NCI-H524 treated with DMSO at 0.1 percent for 48 hours (cell line): ENCODE data around the gene CFAP58.

Experiments used
- DNase-seq: peaks from one replicate; lab custom pipeline; 2025; lab: John Stamatoyannopoulos, UW

Gene CFAP58

GRCh38 chr10:104334965-104335650 is 18.5 kb upstream of the CFAP58 start:
- peak; percentile 12 for DNase-seq

DNA sequence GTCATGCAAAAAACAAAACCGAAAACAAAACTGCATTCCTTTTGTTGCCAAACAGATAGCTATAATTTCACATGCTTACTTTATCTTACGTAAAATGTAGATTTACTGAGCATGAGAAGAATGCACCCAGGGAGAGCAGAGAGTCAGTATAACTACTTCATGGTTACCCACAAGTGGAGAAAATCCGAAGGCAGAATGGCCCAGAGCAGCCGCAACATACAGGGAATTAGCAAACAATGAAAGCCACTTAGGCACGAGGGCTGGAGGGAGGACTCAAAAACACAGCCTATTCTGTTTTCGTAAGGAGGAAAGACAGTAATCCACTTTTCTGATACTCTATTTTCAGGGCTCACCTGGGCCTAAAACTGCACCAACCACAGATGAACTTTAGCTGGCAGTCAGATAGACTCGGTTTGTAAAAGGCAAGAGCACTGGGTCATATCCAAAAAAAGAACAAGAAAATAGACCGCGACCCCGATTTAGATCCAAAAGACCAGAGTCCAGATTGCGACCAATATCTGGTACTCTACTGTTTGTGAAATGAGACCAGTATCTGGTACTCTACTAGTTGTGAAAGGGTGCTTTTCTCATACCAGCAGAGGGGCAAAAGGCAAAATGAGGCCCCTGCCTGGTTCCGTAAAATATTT is 16.7 kb upstream of the CFAP58 start:
- no peak for DNase-seq

DNA sequence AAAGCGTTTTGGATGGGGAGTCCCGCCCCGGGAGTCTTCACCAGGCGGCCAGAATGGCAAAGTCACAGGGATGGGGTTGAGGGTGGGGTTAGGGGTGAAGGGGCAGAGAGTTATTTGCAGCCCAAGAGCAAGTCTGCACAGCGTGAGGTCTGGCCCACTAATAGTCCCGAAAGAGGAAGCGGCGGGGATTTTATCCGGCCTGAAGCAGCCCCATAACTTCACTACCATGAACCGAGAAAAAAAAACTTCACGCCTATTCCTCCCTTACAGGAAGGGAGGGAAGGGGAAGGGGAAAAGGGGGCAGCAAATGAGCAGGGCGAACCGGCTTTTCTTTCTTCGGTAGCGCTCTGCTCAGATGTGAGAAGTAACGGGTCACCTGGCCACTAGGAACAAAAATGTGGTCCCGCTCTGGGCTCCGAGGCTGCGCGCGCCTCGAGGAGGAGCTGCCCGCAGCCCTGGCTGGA is 16.1 kb upstream of the CFAP58 start:
- DNase-seq = no peak

GRCh38 chr10:104337985-104338735 is 15.5 kb upstream of the CFAP58 start, which contains the start of gene ITPRIP:
TSS of gene ITPRIP (minus strand) at chr10:104338465. CDS start at chr10:104316051, 22,414 bp downstream.
- DNase-seq = no peak

DNA sequence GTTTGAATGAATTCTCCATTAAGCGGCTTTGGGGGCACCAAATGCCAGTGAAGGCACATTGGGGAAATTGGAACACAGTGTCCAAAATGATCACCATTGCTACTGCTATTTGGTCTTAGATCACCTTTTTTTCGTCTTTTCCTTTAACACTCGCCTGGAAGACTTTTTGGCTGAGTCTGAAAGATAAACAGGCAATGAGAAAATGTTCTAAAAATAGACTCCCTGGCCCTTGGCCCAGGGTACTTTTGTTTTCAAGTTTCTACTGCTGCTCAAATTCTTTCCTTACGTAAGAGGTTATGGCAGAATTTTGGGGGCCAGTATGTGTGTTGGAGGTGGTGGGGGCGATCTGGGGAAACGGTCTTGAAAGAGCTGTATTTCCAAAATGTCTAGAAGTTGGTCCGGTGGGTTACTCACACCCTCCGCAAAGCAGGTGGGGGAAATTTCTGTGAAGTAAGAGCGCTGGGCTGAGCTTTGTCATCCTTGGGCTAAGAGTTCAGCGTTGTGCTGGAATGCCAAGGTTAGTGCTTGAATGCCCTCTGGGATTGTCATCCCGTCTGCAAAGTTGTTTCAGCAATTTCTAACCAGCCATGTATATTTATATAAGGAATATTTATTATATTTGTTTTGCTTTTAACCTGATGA is 14.0 kb upstream of the CFAP58 start:
- DNase-seq = no peak

GRCh38 chr10:104340111-104340526 is 13.5 kb upstream of the CFAP58 start:
- no peak for DNase-seq

GRCh38 chr10:104340641-104341040 is 13.0 kb upstream of the CFAP58 start:
- no peak for DNase-seq

GRCh38 chr10:104342941-104343411 is 10.7 kb upstream of the CFAP58 start:
- DNase-seq = peak; percentile 0

DNA sequence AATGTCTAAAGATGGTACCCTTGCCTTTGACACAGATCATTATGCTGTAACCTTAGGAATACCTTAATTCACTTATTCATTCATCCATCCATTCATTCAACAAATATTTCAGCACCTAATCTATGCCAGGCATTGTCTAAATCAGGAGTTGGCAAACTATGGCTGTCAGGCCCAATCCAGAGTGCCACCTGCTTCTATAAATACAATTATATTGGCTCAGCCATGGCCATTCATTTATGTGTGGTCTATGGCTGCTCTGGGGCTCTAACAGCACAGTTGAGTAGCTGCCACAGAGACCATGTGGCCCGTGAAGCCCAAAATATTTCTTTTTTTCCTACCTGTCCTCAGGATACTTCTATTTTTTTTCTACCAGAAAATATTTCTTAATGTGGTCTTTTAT is 9.4 kb upstream of the CFAP58 start:
- DNase-seq = no peak

DNA sequence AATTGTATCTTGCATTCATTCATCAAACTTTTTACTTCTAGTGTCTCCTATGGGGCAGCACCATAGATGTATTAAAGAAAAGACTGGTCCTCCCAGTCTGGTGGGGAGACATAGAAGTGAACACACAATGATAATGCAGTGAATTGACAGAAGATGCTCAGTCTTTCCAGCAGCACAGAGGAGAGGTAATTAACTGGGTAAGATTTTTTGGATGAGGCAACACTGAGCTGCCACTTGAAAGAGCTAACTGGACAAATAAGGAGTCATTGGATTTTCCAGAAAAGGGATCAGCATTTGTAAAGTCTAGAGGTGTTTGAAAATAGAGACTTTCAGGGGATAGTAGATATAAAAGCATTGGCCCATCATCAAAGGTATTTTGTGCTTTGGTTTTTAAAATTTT is 8.1 kb upstream of the CFAP58 start:
- DNase-seq = no peak

- no peak for DNase-seq
Measured at GRCh38 chr10:104345941-104346340, 7.7 kb upstream of the CFAP58 start.

DNA sequence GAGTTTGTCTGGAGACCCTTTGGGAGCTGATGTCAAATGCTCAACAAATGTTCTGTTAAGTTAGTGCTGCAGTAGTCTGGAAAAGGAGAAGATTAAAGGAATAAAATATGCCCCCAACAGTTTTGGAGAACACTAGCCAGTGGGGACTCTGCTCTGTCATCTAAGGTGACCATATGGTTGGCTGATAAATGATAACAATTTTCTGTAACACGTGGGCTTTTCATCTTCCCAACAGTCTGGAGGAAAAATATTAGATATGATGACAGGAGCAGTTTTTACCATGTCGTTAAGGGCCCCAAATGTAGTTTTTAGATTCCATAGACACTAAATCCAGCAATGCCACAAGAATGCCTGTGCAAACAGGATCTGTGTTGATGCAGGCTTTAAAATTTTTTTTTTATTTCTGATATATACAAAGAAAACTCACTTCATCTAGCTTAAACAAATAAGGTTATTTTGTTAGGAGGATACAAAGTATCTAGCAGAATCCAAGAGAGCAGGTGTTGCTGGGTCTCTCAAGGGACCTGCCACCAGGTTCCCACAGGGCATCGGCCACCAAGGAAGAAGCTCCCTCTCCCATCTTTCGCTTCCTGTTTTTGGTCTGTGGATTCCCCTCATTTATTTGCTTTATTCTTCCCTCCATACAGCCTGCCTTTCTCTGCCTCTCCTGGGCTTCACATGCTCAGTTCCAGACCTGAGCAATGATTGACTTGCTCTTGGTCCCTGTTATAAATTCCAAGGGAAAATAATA is 6.2 kb upstream of the CFAP58 start:
- DNase-seq = no peak

GRCh38 chr10:104348601-104349000 is 5.0 kb upstream of the CFAP58 start:
- no peak for DNase-seq

GRCh38 chr10:104349623-104350126 is 4.0 kb upstream of the CFAP58 start:
- no peak for DNase-seq

DNA sequence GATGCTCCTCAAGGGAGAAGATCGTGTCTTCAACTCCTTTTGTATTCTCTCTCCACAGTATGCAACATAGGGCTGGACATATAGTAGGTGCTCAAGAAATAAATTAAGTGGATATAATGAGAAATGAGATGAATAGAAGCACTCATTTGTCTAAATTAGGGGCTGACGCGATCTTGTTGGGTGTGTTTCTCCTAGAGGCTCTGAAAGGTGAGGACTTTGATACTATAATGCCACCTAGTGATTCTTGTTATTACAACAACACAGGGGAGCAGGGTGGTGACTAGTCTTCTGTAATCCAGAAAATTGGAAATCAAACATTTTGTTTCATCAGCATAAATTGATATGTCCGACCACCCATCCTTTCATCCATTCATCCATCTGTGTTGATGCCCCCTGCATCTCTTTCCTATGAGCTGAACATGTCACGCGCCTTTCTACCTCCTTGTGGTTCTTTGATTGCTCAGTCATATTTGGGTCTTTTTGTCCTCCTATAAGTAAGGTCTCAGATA is 3.5 kb upstream of the CFAP58 start:
- DNase-seq = no peak

- DNase-seq = no peak
Measured at GRCh38 chr10:104351061-104351702, 2.5 kb upstream of the CFAP58 start.

- no peak for DNase-seq
Measured at GRCh38 chr10:104351919-104352318, 1.7 kb upstream of the CFAP58 start.

DNA sequence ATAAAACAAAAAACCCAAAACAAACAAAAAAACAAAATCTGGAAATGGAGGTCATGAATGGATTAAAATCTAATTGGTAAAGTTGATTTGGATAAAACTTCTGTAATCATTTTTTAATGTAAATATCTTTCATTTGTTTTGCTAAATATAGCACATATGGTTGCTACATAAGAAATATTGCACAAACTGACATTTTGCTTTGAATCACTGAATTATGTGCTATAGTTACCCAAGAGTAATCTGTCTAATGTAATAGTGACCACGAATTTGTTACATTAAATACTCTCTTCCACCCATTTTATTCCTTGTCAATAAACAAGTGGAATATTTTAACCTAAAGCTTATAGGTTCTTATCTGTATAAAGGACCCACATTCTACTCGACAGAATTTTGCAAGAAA is 6.2 kb downstream of the CFAP58 start:
- no peak for DNase-seq

GRCh38 chr10:104367904-104368303 is 14.3 kb downstream of the CFAP58 start:
- DNase-seq = no peak

GRCh38 chr10:104368381-104368780 is 14.7 kb downstream of the CFAP58 start:
- no peak for DNase-seq

DNA sequence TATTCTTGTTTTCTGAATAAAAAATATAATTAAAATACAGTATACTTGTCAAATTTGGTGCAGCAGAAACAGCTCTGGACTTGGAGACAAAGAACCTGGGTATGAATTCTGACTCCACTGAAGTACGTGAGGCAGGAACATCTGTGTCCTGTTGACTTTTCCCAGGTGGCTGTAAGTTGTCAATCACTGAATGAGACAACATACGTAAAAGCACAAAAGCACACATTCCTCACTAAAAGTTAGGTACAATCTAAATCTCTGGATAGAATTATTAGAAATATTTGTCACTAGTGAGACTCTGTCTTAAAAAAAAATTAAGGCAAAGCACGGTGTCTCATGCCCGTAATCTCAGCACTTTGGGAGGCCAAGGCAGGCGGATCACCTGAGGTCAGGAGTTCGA is 18.1 kb downstream of the CFAP58 start:
- no peak for DNase-seq
